G401 (cell line): ENCODE results near the gene UNC5CL. TPM values are rescaled to one million over a fixed set of nuclear protein-coding genes. Genes with fewer than 3 reads are reported as not detected.

Experiments used
- DNase-seq: peaks from one replicate; pipeline ENCODE4 v3.0.0-alpha.2; 2015; ENCODE audit warnings: low spot score
- in situ Hi-C: cut with HindIII; loops from 2 replicates; pipeline ENCODE4 v1.10.0; 2016; ENCODE audit warnings: low sequenced_read_pairs, mixed read lengths
- total RNA-seq: library from RNA; depleted of rRNA; stranded (reverse); fragments of >200 nt; shearing (Covaris generic); gene quantifications from 2 replicates; pipeline ENCODE4 v1.2.3, GENCODE V29; 2014

UNC5CL gene
- total RNA-seq, 1 experiment from 2014 or later: 0.71 TPM

DNA sequence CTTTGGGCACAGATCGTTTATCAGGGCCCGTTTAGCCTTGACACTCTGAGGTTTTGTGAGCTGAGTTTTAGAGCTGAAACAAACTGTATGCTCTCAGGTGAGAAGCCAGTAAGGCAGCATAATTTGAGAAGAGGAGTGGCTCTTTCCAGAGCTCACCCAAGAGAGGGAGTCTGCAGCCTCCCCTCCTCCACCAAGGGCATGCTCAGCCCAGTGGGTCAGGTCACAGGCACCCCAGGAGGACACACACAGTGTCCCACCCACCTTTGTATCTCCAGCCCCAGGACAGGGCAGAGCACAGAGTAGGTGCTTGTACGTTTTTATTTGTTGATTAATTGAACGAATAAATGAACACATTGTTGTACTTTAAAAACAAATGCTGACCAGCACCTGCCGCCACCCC, 6.6 kb upstream of the UNC5CL start:
- DNase-seq: no peak
- in situ Hi-C loops: no loop called here

DNA sequence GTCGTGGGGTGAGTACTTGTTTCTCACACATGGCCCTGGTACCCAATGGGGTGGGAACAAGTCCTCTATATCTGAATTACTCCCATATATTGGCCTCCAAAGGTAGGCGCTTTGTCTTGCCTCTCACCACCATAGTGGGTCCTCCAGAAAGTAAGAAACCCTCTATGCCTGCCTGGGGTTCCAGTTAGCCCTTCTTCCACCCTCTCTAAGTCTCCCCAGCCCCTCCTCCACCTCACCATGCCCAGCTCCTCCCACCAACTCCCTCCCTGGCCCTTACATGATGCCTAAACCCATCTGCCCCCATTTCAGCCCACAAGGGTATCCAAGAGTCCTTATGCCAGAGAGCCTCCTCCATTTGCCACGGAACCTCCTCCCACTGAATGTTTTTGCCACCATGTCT, 4.1 kb upstream of the UNC5CL start:
- in situ Hi-C loops: no loop called here
- no peak for DNase-seq

DNA sequence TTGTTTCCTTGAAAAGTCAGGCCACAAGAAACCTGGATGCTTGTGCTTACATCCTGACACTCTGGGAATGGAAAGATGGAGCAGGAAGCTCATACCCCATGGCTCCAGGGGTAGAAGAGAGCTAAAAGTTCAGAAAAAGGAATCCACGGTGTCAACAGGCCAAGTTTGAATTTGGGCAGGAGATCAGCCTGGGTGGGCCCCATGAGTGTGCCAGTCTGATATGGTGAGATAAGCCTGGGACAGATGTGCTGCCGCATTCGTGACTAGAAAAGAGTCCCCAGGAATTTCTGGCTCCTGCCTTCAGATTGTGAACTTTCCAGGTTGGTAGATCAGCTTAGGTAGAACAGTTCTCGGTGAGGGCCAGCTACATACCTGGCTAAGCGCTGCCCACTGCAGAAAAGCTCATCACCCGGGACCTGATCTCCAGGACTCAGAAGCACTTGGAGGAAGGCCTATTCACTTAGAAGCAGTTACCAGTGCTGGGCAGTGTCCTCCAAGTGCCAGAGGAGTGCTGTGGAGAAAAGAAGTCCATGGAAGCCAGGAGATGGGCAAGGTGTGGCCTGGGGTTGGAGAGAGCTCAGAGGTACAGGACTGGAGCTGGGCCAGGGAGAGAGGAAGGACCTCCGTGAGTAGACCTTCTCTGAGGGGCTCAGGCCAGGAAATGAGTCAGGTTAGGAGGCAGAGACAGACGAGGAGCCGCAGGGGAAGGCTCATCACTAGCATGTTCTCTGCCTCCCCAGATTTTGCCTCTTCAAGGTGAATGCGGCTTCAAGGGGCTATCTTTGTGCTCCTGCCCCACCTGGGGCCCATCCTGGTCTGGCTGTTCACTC, 3.4 kb upstream of the UNC5CL start, which contains the start of gene TSPO2:
Gene TSPO2 (plus strand): TSS at position 242 of the 830 bp plus-strand sequence. CDS start 519 bp downstream, at position 761.
- DNase-seq: no peak
- in situ Hi-C loops: no loop called here

DNA sequence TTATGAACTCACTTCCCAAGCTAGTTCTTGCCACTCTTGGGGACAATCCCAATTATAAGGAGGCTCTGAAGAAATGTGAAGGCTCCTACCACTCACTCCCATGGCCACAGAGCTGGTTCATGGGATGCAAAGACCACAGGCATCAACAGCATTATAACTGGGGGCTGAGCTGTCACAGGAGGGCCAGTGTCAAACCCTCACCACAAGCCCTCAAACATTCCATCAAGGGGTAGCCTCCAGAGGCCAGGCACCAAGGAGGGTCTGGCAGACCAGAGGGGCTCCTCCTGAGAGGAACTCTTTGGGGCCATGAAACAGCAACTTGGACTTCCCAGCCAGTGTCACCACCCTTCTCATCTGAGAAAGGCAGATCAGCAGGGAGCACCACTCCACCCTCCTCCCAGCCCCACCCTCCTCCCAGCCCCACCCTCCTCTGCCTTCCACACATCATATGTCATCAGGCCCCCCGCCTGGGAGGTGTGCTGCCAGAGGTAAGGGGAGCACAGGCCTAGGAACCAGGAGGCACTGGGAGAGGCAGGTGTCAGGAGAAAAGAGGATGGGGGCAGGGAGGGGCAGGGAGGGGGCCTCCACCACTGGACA, 2.0 kb upstream of the UNC5CL start:
- DNase-seq: no peak
- in situ Hi-C loops: no loop called here

DNA sequence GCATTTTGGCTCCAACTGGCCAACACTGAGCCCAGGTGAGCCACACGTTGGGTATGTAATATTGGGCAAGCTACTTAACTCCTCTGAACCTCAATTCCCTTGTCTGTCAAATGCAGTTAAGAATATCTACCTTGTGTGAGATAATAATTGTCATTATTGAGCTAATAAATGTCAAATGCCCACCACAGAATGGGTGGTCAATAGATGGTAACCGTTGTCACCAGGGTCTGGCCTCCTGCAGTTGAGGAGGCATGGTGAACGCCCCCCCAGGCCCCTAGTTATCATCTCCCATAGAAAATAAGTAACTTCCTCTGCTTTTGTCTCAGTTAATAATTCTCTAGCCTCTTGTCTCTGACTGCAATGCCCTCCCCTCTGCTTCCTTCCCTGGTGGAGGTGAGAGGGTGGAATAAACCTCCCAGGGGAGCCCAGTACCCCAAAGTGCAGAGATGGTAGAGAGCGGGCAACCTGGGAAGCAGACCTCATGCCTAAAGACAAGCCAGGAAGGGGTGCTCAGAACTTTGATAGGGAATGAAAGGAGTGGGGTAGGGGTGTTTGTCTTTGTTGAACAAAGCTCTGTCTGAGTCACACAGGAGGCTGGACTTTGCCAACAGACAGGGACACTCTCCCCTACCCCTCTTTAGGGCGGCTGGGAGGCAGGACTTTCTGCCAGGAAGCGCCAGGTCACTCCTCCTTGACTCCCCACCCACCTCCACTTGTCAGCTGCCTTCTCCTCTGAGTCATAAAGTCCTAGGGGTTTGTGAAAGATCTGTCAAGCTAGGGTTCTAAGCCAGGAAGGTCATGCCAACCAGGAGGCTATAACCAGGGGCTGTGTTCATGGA, 1.3 kb upstream of the UNC5CL start:
- no peak for DNase-seq
- in situ Hi-C loops: no loop called here

DNA sequence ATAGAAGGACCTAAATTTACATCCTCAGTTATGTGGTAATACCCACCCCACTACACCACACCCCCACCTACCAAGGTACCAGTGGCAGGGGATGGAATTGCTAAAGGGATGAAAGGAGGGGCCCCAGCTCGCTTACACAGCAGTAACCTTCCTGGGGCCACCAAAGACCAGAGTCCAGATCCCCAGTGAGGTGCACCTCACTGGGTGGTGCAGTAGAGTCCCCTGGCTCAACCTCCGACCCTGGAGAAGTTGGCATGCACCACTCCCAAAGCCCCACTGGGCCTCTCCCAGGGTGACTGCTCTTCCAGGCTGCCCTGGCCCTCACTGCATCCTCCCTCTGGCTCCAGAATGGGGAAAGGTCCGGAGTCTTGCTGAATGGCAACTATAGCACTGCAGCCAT, 816 bp downstream of the UNC5CL start:
- in situ Hi-C loops: no loop called here
- DNase-seq: no peak

DNA sequence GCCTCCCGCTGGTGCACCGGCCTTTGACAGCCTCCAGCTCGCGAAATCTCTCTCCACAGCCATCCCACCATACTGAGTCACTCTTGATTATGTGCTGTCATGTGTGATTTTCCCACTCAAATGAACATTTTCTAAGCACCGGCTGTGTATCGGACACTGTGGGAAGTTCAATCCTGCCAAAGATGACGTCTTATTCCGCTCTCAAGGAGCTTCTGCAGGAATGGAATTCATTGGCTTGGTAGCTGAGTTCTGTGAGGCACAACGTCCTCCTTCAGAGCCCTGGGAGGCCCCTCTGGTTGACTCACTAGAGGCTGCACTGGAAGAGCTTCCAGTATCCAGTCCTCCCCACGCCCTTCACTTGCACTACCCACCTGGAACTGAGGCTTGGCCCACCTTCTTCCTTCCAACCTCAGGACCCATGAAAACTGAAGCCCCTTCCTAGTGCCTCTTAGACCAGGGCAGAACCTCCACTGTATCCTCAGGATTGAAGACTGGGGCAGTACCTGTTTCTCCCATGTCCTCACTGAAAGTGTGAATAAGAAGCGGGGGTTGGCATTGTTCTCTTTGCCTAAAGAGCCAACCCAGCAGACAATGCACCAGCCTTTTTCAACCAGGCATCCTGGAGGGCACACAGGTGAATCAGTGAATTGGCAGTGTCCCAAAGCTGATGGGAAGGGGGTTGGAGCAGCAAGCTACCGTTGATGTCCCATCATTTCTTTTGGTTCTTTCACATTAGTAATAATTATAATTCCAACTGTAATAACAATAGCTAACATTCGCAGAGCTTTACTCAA, 1.7 kb downstream of the UNC5CL start:
- in situ Hi-C loops: no loop called here

DNA sequence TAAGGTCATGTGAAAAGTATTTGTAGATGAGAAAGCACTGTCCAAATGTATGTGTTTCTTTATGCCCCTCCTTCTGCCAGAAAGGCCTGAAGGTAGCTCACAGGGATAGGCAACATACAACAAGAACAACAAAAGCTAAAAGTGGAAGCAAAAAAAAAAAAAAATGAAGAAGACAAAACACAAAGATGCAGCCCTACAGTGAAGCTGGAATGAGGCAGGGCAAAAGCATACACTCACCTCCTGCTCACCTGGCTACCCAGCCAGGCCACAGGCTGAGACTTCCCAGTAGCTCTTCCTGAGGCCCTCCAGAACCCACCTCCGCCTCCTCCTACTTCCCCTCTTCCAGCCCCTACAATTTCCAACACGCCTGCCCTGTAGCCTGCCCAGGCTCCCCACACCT, 2.4 kb downstream of the UNC5CL start:
- in situ Hi-C loops: no loop called here
- no peak for DNase-seq

More for the DNA sequence above, 1.7 kb downstream of the UNC5CL start:
- DNase-seq: no peak

DNA sequence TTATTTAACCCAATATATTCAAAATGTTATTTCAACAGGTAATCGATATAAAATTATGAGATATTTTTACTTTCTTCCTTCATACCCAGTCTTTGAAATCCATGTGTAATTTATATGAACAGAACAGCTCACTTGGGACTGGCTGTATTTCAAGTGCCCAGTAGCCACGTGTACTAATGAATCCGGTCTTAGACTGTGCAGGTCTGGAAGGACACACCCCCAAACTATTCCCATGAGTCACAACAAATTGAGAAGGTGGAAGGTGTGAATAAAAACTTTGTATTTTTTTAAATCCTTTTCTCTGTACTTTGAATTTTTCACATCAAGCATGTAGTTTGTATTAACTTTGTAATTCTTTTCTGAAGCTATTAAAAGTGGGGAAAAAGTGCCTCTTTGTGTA, 2.8 kb downstream of the UNC5CL start:
- DNase-seq: no peak
- in situ Hi-C loops: no loop called here

DNA sequence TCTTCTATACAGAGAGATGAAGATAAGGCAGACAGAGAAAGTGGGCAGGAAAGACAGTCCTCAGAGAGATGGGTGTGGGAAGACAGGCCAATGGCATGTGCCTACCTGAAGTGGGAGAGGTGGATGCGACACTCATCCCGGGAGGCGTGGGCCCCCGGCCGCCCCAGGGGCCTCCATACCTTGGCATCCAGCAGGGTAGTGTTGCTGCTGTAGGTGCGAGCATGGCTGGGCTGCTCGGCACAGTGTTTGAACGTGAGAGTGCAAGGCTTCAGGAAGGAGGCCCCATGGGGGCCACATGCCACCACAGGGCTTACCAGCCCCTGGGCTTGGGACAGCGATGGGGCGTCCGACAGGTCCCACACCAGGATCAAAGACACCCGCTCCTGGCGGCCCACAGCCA, 5.2 kb downstream of the UNC5CL start:
- DNase-seq: no peak
- in situ Hi-C loops: no loop called here

DNA sequence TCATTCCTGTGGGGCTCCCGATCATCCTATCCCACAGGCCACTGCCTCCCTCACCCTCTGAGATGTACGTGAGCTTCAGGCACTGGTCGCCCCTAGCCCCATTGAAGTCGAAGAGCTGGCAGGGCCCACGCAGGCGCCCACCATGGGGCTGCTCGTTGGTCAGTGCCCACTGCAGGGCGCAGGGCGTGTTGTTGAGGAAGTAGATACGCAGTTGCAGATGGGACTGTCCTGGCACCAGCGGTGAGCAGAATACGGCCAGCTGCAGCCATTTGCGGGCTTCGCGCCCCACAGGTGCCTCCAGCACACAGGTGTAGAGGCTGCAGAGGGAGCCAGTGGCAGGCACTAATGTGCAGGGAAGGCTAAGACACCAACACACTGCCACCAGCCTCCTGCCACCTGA, 6.2 kb downstream of the UNC5CL start:
- DNase-seq: no peak
- in situ Hi-C loops: no loop called here

DNA sequence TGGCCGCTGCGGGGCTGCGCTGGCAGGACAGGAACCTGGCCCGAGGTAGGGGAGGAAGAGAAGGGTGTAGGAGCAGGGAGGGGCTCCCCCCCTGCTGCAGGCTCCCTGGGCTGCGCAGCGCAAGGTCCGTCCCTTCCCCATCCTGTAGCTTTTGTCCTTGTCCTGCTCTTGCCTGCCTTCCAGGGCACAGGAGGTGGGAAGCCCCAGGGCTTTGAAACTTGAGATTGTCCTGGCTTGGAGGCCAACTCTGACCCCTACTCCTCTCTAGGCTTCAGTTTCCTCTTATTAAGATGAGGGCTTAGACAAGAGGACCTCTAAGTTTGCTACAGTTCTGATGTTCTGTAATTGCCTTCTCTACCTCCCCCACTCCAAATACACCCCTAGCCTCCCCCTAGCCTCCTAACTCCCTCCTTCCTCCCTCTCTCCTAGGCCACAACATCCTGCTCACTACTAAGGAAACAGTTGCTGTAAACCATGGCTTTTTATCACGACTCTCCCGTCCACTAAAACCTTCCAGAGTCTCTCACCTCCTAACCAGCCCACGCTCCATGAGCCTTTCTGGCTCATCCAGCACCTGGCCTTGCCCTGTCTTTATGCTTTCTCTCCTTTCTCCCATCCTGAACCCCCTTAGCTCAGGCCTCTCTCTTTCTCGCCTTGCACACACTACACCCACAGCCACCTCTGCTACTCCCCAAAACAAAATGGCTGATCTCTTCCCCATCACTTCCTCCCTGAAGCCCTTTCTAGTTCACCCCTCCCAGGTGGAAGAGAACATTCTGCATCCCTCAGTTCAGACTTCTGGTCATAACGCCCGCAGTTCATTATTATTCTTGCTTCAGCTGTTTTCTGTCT, 10.2 kb downstream of the UNC5CL start:
- no peak for DNase-seq

DNA sequence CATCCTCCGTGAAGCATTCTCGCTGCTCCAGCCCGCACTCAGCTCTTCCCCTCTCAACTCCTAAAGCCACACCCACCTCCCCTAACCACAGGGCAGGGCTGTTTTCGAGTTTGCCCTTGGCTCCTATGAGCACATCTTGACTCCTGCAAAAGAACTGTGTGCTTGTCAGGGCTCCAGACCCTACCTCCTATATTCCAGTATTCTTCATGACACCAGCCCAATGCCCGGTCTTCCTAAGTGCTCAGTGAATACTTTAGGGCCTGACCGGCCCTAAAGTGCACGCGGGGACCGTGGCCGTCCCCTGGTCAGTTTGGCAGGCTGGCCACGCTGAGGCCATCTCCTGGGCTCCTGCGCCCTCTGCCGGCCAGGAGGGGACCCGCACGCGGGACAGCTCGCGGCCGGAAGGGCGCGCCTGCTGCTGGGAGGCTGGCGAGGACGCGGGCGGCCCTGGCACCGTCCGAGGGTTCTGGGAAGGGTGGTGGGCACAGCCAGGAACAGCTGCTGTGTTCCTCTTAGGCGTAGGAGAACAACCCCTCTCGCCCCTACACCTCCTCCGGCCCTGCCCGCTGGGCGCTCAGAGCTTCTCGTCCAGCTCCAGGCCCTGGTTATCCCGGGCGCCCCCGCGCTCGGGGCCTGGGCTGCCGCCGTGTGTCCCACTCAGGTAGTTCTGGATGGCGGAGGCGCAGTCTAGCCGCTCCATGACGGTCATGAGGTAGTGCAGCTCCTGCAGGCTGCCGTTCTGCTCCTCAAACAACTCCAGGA, 11.0 kb downstream of the UNC5CL start:
- in situ Hi-C loops: no loop called here
- DNase-seq: peak; percentile 68

More for the DNA sequence above, 10.2 kb downstream of the UNC5CL start:
- in situ Hi-C loops: no loop called here

DNA sequence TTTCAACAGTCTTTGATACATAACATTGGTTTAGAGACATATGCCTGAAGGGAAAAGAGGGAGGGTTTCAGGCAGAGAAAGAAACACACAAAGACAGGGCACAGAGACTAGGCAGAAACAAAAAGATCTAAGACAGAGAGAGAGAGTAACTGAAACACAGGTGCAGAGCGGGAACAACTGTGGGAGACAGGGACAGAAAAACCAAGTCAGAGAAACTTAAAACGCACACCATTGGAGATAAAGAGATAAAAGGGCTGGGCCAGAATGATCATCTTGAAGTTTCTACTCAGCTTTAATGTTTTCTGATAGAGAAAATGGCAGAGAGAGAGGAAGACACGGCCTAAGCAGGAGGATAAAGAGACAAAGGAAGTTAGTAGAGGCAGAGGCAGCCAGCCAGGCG, 11.8 kb downstream of the UNC5CL start:
- in situ Hi-C loops: no loop called here
- no peak for DNase-seq

DNA sequence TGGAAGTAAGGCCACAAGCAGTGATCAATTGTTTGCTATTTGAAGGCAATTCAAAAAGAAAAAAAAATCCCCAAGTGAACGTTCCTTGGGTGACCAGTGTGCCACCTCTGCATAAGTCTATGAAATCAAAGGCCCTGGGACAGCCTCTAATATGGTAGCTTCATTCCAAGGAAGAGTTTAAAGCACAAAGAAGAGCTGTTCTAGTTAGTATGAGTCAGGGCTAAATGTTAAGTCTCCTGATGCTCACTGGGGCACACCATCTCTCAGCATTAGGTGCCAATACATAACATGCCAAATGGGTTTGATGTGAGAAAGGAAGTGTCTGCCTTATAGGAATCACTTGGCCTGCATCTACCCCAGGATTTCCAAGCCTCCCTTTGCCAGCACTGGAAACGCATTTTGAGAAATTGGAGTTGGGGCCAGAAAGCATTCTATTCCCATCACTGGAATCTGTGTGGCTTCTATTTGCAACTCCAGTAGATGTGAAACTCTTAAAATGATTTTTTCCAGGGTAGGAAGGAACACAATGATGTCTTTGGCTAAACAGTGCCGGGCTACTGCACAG, 13.0 kb downstream of the UNC5CL start:
- no peak for DNase-seq
- in situ Hi-C loops: no loop called here

DNA sequence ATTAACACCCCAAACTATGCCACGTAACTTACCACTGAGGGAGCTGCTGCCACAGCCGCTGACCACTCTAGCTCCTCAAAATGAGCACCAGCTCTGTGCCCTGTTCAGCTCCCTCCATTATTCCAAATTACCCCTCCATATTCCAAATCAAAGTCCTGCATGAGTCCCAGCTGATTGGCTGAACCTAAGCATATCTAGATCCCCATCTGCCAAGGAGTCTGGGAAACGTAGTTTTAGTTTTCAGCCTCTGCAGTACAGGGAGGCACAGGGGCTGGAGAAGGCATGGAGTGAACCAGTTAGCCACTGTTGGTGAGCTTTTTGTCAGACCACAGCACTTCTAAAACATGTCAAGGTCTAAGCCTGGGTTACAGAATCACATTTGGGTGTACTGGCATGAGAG, 15.9 kb downstream of the UNC5CL start:
- in situ Hi-C loops: no loop called here
- no peak for DNase-seq

DNA sequence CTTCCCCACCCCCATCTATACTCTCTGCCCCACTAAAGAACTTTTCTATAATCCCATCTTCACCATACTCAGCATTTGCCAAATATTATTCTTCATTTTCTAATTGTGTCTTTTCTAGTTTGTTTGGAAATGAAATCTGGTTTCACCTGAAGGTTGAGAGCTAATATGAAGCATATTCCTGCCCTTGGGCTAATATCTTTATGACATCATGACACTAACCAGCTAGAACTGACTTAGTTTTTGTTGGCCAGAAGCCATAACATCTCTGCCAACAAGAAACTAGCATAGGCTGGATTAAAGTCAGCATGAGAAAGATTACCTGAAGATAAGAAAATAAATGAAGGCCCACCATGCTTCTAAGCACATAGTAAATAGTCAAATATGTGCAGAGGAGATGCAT, 16.7 kb downstream of the UNC5CL start:
- in situ Hi-C loops: no loop called here
- no peak for DNase-seq
